ENCODE results near the gene SPPL2B. TPM values are rescaled to one million over a fixed set of nuclear protein-coding genes. Genes with fewer than 3 reads are reported as not detected.
"Not testable (repeated sequence)": the region's sequence is repeated elsewhere in the genome, so short reads cannot be mapped to it uniquely, and the experiment has no call there.

Gene SPPL2B
- polyA plus RNA-seq, 1 donor from 2014 or later: 68.7 TPM

DNA sequence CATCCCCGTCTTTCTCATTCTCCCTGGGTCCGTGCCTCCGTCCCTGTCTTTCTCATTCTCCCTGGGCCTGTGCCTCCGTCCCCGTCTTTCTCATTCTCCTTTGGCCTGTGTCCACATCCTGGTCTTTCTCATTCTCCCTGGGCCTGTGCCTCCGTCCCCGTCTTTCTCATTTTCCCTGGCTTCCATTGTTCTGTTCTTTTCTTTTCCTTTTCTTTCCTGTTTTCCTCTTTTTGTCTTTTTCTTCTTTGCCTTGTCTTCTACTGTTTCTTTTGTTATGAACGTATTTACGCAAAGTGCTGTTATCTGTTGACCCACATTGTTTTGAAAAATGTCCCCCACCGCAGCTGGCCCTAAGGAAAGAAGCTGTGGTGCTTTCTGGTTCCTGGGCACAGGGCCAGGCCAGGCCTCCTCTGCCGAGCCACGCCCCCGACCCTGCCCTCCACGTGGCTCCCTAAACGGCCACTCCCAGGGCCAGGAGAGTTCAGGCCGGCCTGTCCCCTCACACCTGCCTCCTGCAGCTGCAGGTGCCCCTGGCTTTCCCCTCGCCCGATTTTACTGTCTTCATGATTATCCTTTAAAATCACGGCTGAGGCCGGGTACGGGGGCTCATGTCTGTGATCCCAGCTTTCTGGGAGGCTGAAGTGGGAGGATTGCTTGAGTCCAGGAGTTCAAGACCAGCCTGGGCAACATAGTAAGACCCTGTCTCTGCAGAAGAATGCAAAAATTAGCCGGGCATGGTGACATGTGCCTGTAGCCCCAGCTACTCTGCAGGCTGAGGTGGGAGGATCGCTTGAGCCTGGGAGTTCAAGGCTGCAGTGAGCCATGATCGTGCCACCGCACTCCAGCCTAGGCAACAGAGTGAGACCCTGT is 17.5 kb downstream of the SPPL2B start:
- Histone ChIP-seq H3K79me2 (replicated peaks; ENCODE audit: insufficient read depth, low read length) (no peaks in the 10 kb centered on the region), H3K27ac (ENCODE audit: low read length) (no peak overlapping the region), H3K4me2 (ENCODE audit: low read length) (no peak overlapping the region), H3K27me3 (ENCODE audit: insufficient read depth, low read depth, low read length) (no peaks in the 10 kb centered on the region), H4K20me1 (ENCODE audit: insufficient read depth) (no peaks in the 10 kb centered on the region), H2AFZ (ENCODE audit: low read depth, low read length) (no peak overlapping the region), H3K4me3 (ENCODE audit: low read length) (no peak overlapping the region), H3K36me3 (ENCODE audit: insufficient read depth, low read length) (peaks cover 3% of the 10 kb centered on the region), H3K9ac (ENCODE audit: low read length) (no peak overlapping the region), H3K9me2 (ENCODE audit: insufficient read depth, low read length) (no peaks in the 10 kb centered on the region), H3F3A (ENCODE audit: insufficient read depth, low read length, poor library complexity, severe bottlenecking) (no peaks in the 10 kb centered on the region), H3K9me3 (ENCODE audit: low read length) (no peaks in the 10 kb centered on the region)
- TF ChIP-seq POLR2AphosphoS5 (IDR thresholded peaks at IDR 0.05): no peak
- no peak for TF ChIP-seq TAF1 (IDR thresholded peaks at IDR 0.05; ENCODE audit: low read depth)
- no peak for TF ChIP-seq SMC3 (conservative IDR thresholded peaks at IDR 0.05; ENCODE audit: poor library complexity)
- TF ChIP-seq EP300 (conservative IDR thresholded peaks at IDR 0.05; ENCODE audit: poor library complexity, severe bottlenecking): no peak
- TF ChIP-seq, protein P1, sequence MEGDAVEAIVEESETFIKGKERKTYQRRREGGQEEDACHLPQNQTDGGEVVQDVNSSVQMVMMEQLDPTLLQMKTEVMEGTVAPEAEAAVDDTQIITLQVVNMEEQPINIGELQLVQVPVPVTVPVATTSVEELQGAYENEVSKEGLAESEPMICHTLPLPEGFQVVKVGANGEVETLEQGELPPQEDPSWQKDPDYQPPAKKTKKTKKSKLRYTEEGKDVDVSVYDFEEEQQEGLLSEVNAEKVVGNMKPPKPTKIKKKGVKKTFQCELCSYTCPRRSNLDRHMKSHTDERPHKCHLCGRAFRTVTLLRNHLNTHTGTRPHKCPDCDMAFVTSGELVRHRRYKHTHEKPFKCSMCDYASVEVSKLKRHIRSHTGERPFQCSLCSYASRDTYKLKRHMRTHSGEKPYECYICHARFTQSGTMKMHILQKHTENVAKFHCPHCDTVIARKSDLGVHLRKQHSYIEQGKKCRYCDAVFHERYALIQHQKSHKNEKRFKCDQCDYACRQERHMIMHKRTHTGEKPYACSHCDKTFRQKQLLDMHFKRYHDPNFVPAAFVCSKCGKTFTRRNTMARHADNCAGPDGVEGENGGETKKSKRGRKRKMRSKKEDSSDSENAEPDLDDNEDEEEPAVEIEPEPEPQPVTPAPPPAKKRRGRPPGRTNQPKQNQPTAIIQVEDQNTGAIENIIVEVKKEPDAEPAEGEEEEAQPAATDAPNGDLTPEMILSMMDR (IDR thresholded peaks at IDR 0.05; ENCODE audit: poor library complexity, severe bottlenecking): no peak
- TF ChIP-seq EZH2 (IDR thresholded peaks at IDR 0.05; ENCODE audit: borderline replicate concordance, insufficient read depth, low read length, poor library complexity, severe bottlenecking): no peak
- no peak for TF ChIP-seq RAD21 (conservative IDR thresholded peaks at IDR 0.05)
- TF ChIP-seq MXI1 (conservative IDR thresholded peaks at IDR 0.05; ENCODE audit: poor library complexity, severe bottlenecking): no peak

DNA sequence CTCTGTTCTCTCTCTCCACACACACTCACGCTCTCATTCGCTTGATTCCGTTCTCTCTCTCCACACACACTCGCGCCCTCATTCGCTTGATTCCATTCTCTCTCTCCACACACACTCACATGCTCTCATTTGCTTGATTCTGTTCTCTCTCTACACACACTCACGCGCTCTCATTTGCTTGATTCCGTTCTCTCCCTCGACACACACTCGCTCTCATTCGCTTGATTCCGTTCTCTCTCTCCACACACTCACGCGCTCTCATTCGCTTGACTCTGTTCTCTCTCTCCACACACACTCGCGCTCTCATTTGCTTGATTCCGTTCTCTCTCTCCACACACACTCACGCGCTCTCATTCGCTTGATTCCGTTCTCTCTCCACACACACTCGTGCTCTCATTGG is 21.3 kb downstream of the SPPL2B start:
- not testable (repeated sequence) for H3K36me3 ChIP-seq (ENCODE audit: insufficient read depth, low read length); H3K4me3 ChIP-seq (ENCODE audit: low read length); H3K27ac ChIP-seq (ENCODE audit: low read length); H3K79me2 ChIP-seq (replicated peaks; ENCODE audit: insufficient read depth, low read length); H3K9me2 ChIP-seq (ENCODE audit: insufficient read depth, low read length); H4K20me1 ChIP-seq (ENCODE audit: insufficient read depth); H3K9me3 ChIP-seq (ENCODE audit: low read length); H2AFZ ChIP-seq (ENCODE audit: low read depth, low read length); H3F3A ChIP-seq (ENCODE audit: insufficient read depth, low read length, poor library complexity, severe bottlenecking); H3K4me2 ChIP-seq (ENCODE audit: low read length); H3K9ac ChIP-seq (ENCODE audit: low read length); H3K27me3 ChIP-seq (ENCODE audit: insufficient read depth, low read depth, low read length)

DNA sequence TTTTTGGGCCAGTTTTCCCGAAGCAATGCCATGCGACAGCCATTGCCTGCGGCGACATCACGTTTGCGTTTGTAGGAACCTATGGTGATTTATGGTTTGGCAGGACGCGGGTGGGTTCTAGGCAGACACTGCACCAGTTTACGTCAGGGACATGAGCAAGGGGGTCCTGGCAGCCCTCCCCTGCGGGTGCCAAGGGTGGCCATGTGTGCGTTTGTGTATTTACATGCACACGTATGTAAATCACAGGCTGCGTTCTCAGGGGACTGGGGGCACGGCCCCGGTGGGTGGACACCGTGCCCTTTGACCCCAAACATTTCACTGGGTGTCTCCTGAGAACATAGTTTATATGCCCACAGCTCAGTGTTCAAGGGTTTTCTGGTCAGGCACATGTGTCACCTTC is 22.2 kb downstream of the SPPL2B start:
- no peaks in the 10 kb centered on the region for H4K20me1 ChIP-seq (ENCODE audit: insufficient read depth)
- no peaks in the 10 kb centered on the region for H3K9me2 ChIP-seq (ENCODE audit: insufficient read depth, low read length)
- no peak overlapping the region for H3K9ac ChIP-seq (ENCODE audit: low read length)
- no peaks in the 10 kb centered on the region for H3F3A ChIP-seq (ENCODE audit: insufficient read depth, low read length, poor library complexity, severe bottlenecking)
- H3K79me2 ChIP-seq (replicated peaks; ENCODE audit: insufficient read depth, low read length): no peaks in the 10 kb centered on the region
- H3K4me2 ChIP-seq (ENCODE audit: low read length): no peak overlapping the region
- H3K36me3 ChIP-seq (ENCODE audit: insufficient read depth, low read length): no peaks in the 10 kb centered on the region
- no peaks in the 10 kb centered on the region for H3K27me3 ChIP-seq (ENCODE audit: insufficient read depth, low read depth, low read length)
- no peak overlapping the region for H3K27ac ChIP-seq (ENCODE audit: low read length)
- no peak overlapping the region for H2AFZ ChIP-seq (ENCODE audit: low read depth, low read length)
- TF ChIP-seq, protein P2, sequence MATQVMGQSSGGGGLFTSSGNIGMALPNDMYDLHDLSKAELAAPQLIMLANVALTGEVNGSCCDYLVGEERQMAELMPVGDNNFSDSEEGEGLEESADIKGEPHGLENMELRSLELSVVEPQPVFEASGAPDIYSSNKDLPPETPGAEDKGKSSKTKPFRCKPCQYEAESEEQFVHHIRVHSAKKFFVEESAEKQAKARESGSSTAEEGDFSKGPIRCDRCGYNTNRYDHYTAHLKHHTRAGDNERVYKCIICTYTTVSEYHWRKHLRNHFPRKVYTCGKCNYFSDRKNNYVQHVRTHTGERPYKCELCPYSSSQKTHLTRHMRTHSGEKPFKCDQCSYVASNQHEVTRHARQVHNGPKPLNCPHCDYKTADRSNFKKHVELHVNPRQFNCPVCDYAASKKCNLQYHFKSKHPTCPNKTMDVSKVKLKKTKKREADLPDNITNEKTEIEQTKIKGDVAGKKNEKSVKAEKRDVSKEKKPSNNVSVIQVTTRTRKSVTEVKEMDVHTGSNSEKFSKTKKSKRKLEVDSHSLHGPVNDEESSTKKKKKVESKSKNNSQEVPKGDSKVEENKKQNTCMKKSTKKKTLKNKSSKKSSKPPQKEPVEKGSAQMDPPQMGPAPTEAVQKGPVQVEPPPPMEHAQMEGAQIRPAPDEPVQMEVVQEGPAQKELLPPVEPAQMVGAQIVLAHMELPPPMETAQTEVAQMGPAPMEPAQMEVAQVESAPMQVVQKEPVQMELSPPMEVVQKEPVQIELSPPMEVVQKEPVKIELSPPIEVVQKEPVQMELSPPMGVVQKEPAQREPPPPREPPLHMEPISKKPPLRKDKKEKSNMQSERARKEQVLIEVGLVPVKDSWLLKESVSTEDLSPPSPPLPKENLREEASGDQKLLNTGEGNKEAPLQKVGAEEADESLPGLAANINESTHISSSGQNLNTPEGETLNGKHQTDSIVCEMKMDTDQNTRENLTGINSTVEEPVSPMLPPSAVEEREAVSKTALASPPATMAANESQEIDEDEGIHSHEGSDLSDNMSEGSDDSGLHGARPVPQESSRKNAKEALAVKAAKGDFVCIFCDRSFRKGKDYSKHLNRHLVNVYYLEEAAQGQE (IDR thresholded peaks at IDR 0.05; ENCODE audit: borderline replicate concordance): no peak
- TF ChIP-seq POLR2AphosphoS5 (IDR thresholded peaks at IDR 0.05) (no peak), TAF1 (IDR thresholded peaks at IDR 0.05; ENCODE audit: low read depth) (no peak), EP300 (conservative IDR thresholded peaks at IDR 0.05; ENCODE audit: poor library complexity, severe bottlenecking) (no peak), SMC3 (conservative IDR thresholded peaks at IDR 0.05; ENCODE audit: poor library complexity) (no peak), MXI1 (conservative IDR thresholded peaks at IDR 0.05; ENCODE audit: poor library complexity, severe bottlenecking) (no peak), EZH2 (IDR thresholded peaks at IDR 0.05; ENCODE audit: borderline replicate concordance, insufficient read depth, low read length, poor library complexity, severe bottlenecking) (no peak), RAD21 (conservative IDR thresholded peaks at IDR 0.05) (no peak)
- TF ChIP-seq, protein P1 (IDR thresholded peaks at IDR 0.05; ENCODE audit: poor library complexity, severe bottlenecking): no peak
- no peak overlapping the region for H3K4me3 ChIP-seq (ENCODE audit: low read length)
- no peaks in the 10 kb centered on the region for H3K9me3 ChIP-seq (ENCODE audit: low read length)
